Fibroblast of peridontal ligament (primary cell): ENCODE results near the gene OR6A2.
A peak's percentile ranks its signal among the peaks of the same experiment; 100 is the strongest.

Experiments
- DNase-seq: peaks from one replicate; pipeline ENCODE4 v3.0.0-alpha.2; 2010; ENCODE audit errors: extremely low read depth

Gene OR6A2

GRCh38 chr11:6755953-6756347 is 43.5 kb downstream of the OR6A2 start:
- no peak for DNase-seq

DNA sequence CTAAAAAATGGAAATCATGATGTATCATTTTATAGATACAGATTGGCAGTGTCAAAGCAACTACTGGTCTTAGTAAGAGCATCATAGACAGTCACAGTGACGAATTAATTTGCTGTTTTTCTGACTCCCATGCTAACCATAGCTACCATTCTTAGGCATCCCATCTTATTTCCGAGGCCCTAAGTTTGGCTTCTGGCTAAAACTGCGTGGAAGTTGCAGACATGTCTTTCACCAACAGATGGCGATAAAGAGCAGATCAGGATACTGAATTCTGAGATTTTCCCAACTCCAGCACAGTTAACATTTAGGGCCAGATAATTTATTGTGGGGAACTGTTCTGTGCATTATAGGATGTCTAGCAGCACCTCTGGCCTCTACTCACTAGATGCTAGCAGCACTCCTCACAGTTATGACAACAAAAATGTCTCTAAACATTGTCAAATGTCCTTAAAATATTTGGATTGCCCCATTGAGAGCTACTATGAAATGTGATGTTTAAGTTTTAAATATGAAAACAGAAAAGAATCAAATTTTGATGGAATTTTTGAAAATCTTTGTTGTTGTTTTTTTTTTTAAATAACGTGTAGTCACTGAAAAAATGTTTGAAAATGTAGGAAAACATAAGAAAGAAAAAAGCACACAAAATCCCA is 44.1 kb downstream of the OR6A2 start:
- DNase-seq, result peak; percentile 59

DNA sequence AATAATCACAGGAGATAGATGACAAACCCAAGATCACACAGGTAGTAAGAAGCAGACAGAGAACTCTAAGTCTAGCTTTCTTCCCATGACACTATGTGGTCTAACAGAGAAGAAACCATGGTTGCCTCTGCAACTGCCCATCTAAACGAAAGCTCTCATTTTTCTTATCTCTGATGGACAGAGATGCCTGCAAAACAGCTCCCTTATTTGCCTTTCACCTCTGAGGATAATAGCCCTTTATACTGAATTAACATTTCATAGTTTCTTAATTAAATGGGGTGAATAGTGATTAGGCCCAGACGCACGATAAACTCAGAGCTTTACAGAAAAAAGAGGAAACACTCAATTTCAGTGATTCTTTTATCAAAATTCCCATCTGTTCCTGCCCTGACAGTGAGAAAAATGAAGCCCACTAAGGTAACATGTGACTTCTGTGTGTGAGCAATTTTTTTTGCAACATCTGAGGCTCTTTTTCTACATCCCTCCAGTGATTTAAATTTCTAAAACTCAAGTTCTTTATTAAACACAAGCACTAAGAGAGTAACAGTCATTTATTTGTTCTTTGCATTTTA is 52.3 kb downstream of the OR6A2 start:
- no peak for DNase-seq

DNA sequence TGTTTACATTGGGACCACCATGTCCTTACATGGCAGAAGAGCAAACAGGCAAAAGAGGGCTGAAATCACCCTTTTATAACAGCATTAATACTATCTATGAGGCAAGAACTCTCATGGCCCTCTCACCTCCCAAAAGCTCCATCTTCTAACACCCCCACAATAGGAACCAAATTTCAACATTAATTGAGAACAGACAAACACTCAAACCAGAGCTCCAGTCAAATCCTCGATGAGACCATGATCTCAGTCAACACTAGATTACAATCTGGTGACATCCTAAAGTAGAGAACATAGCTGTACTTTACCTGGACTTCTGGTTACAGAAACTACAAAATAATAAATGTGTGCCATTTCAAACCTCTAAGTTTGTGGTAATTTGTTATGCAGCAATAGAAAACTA is 52.9 kb downstream of the OR6A2 start:
- no peak for DNase-seq

GRCh38 chr11:6746086-6746618 is 53.3 kb downstream of the OR6A2 start:
- DNase-seq, result no peak

- no peak for DNase-seq
Measured at GRCh38 chr11:6745465-6746015, 53.9 kb downstream of the OR6A2 start.

GRCh38 chr11:6745018-6745417 is 54.5 kb downstream of the OR6A2 start:
- no peak for DNase-seq

DNA sequence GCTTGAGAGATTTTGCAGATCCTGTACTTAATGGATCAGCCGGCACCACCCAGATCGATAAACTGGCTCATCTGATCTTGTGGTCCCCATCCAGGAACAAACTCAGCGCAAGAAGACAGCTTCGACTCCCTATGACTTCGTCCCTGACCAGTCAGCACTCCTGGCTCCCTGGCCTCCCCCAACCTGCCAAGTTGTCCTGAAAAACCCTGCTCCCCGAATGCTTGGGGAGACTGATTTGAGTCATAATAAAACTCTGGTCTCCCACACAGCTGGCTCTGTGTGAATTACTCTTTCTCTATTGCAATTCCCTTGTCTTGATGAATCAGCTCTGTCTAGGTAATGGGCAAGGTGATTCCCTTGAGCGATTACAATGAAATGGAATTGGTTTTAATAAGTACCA is 57.2 kb downstream of the OR6A2 start:
- DNase-seq, result no peak
